ENCODE results near the gene MAN1C1.

GRCh38 chr1:25662061-25662460 lies 45.5 kb downstream of the MAN1C1 start:
- TF ChIP-seq CTCF (IDR thresholded peaks at IDR 0.05; ENCODE audit: low read depth, low read length) (no peak), POLR2A (IDR thresholded peaks at IDR 0.05; ENCODE audit: extremely low read depth, insufficient read length) (no peak)

Measured in NB4 (cell line).